HG02571 (cell line): ENCODE results near the gene NF1.
"Not testable (repeated sequence)": the region's sequence is repeated elsewhere in the genome, so short reads cannot be mapped to it uniquely, and the experiment has no call there.

Source experiments
- ATAC-seq: cut with Tn5 transposase; IDR thresholded peaks from one replicate; pipeline ENCODE4 v1.9.1; 2021; ENCODE audit warnings: mild to moderate bottlenecking, moderate library complexity; ENCODE audit not compliant: unreplicated experiment

The NF1 gene

DNA sequence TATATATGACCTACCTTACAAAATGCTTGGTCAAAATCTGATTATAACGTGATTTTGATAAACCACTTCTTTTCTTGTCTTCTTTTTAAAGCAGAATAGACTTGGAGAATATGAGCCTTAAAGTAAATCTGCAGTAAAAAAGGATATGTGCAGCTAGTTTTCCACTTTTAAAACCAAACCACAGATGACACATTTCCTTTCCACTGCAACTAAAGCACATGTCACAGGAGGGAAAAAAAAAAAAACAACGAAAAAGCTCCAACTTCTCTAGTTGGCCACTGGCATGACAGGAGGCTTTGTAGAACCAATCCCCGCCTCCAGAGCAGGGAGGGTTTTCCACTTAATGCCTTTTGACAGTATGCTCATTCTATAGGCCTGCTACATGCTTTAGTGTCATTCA lies 226.7 kb downstream of the NF1 start, which contains the start of gene EVI2A:
Gene EVI2A, minus strand, starts transcription at position 142 of the 400 bp plus-strand sequence. CDS start 2,609 bp downstream, outside the sequence.
- ATAC-seq: no peak

GRCh38 chr17:31321966-31322365 lies 227.2 kb downstream of the NF1 start:
- no peak for ATAC-seq

DNA sequence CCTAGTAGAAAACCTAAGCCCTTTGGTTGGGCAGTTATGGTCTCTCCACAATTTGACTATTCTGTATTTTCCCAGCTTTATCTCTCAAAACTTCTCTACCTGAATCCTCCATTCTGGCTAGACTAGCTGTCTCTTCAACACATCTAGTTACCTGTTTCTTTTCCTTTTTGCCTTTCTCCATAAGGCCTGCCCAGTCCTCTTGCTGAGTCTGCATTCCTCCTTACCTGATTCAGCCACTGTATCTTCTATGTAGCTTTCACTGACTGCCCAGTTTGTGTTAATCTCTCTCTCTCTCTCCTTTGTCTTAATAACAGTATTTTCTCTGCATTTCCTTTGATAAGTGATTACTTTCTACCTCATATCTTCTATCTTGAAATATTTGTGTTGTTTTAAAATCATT lies 228.8 kb downstream of the NF1 start:
- no peak for ATAC-seq

- ATAC-seq: no peak
Measured at GRCh38 chr17:31327534-31328159, 232.9 kb downstream of the NF1 start.

DNA sequence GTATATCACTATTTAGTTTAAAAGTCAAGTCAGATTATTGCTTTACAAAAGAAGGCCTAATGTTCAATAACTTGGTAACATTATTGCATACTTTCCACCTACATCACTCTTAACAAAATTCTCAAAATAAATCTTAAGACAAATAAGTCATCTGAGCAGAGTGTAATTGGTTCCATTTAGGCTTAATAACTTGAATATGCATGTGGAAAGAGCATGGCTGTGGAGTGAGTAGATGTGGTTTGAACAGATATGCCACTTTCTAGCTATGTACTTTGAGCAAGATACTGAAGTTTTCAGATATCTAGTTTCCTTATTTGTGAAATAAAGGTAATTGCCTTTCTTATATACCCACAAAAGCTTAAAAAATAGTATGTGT lies 233.4 kb downstream of the NF1 start:
- ATAC-seq: no peak

GRCh38 chr17:31329221-31329620 lies 234.4 kb downstream of the NF1 start:
- ATAC-seq: no peak

DNA sequence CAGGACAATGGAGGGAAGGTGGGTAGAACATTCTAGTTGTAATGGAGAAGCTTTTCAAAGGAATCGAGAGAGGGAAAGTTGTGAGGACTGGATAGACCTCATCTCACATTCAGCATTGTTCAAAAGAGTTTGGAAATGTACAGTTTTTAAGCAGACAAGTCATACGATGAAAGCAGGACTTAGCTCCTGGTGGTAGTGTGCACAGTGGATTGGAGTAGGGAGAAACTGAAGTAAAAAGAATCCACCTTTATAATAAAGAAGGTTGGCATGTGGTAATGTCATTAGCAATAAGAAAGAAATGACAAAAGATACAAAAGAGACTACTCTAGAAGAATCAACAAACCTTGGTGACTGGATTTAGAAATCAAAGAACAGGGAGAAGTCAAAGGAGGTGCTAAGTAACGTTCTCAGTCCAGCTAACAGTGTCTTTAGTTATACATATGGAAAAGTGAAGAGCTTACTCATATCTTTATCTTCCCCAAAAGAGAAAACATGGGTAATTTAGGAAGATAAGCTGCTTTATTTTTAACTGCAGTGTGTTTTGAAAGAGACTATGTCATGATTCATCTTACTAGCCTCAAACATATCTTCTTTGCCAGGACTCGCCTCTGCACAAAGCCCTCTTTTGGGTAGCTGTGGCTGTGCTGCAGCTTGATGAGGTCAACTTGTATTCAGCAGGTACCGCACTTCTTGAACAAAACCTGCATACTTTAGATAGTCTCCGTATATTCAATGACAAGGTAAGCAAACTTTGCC lies 245.3 kb downstream of the NF1 start:
- no peak for ATAC-seq

- ATAC-seq: not testable (repeated sequence)
Measured at GRCh38 chr17:31345191-31345747, 250.5 kb downstream of the NF1 start.

GRCh38 chr17:31349454-31349853 lies 254.7 kb downstream of the NF1 start:
- ATAC-seq: no peak

- ATAC-seq: no peak
Measured at GRCh38 chr17:31355935-31356334, 261.2 kb downstream of the NF1 start.

DNA sequence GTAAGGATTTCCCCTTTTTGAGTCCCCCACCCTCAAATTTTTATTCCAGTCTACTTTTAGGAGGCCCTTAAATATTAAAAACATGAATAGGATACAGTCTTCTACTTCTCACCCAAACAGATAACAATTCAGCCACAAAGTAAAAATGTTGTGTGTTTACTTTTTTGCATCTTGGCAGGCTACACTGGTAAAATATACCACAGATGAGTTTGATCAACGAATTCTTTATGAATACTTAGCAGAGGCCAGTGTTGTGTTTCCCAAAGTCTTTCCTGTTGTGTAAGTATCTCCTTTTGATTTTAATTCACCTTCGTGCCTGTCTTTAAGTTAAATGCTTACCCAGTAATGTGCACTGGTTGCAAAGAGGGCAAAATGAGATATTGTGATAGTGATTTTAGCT lies 262.3 kb downstream of the NF1 start:
- no peak for ATAC-seq

- no peak for ATAC-seq
Measured at GRCh38 chr17:31357839-31358394, 263.1 kb downstream of the NF1 start.

GRCh38 chr17:31364012-31364411 lies 269.2 kb downstream of the NF1 start:
- no peak for ATAC-seq

GRCh38 chr17:31366088-31366487 lies 271.3 kb downstream of the NF1 start:
- no peak for ATAC-seq

- no peak for ATAC-seq
Measured at GRCh38 chr17:31369266-31369665, 274.5 kb downstream of the NF1 start.

GRCh38 chr17:31371511-31372097 lies 276.8 kb downstream of the NF1 start:
- ATAC-seq: no peak

GRCh38 chr17:31373150-31374093 lies 278.6 kb downstream of the NF1 start:
- ATAC-seq: no peak

- ATAC-seq: no peak
Measured at GRCh38 chr17:31374094-31374447, 279.3 kb downstream of the NF1 start.

DNA sequence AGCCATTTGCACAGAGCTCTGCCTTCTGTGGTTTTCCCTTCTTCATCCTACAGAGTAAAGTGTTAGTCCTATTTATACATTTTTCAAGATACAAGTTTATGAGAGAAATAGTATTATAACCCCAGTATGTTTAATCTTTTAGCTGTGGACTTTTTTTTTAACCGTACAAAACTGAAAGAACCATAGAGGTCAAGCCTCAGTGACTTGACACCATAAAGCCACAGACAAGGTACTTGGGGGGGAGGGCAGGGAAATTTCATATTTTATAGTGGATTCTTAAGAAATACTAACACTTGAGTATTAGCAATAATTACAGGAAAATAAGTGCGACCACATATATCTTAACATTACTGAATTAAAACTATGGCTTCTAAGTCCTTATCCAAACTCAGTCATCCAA lies 279.7 kb downstream of the NF1 start:
- ATAC-seq: no peak

DNA sequence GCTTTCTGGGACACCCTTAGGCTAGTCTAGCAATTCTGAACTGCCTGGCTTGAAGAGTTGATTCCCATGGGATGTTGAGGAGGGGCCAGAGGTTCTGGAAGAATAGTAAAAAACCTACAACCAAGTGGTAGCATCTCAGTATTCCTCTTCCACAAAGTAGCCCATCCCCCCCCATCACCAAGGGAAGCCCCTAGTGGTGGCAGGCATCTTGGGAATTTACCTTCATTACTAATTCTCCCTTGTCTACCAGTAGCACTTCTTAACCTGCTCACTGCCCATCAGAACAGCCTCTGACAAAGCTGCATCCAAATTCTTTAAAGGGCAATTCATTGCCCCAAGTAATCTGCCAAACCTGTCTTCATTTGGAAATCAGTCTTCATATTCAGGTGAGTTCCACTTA lies 283.9 kb downstream of the NF1 start:
- no peak for ATAC-seq
